Measurements from ENCODE around the gene TRIM7.

The TRIM7 gene

DNA sequence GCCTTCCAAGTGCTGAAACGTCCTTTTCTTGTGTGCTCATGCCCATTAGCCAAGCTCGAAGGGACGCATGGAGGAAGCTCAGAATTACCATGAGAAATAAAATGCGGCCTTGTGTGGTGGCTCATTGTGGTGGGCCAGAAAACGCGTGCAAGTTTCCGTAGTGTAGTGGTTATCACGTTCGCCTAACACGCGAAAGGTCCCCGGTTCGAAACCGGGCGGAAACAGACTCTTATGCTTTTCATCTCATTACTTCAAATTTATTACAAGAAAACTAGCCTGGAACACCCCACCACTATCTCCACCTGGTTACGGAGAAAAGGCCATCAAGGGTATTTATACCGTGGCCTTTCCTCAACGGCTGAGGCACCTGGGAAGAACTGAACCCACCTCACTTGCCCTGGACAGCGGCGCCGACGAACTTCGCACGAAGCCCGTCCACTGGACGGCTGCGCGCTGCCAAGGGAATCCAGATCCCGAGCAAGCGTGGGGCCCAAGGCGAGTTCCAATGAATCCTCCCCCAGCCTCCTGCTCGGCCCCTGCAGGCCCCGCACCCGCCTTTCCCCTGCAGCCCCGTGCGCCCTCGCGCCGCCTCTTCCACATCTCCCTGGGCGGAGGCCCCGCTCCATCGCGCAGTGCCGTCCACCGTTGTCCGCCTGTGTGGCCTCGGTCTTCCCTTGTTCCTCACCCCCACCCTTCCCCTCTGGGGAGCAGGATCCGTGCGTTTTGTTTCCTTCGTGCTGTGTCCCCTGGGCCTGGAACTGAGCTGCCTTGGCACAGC is 35.3 kb downstream of the TRIM7 start:
- DNase-seq: peak; percentile 91

DNA sequence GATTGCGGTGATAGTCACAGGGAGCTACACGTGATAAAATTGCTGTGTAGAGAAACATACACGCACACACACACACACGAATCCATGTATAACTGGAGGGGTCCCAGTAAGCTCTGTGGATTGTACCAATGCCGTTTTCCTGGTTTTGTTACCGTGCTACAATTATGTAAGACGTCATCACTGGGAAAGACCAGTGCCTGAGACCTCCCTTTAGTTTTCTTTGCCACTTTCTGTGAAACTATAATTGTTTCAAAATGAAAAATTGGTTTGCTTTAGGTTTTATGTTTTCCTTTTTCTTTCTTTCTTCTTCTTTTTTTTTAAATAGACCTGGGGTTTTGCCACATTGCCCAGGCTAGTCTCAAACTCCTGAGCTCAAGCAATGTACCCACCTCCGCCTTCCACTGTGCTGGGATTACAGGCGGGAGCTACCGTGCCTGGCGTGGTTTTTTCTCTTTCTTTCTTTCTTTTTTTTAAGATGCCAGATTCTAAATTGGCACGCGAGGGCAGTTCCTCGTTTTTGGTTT is 36.3 kb downstream of the TRIM7 start:
- DNase-seq: no peak

DNA sequence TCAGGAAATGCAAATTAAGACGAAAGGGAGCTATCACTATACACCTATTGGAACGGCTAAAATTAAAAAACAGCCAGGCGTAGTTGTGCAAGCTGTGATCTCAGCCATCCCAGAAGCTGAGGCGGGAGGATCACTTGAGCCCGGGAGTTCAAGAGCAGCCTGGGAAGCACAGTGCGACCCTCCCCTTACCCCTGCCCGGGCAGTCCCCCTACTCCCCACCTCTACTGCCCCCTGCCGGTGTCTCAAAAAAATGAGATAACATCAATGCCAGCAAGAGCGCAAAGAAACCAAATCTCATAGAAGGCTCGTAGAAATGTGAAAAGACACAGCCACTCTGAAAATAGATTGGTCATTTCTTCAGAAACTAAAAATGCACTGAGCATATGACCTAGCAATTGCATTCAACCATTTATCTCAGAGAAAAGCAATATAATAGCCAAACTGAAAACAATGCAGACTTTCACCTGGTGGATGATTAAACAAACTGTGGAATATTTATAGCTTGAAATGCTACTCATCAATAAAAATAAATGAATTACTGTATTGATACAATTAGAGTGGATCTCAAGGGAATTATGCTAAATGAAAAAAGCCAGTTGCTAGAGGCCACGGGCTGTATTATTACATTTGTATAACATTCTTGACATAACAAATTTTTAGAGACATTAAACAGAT is 37.0 kb downstream of the TRIM7 start:
- no peak for DNase-seq

DNA sequence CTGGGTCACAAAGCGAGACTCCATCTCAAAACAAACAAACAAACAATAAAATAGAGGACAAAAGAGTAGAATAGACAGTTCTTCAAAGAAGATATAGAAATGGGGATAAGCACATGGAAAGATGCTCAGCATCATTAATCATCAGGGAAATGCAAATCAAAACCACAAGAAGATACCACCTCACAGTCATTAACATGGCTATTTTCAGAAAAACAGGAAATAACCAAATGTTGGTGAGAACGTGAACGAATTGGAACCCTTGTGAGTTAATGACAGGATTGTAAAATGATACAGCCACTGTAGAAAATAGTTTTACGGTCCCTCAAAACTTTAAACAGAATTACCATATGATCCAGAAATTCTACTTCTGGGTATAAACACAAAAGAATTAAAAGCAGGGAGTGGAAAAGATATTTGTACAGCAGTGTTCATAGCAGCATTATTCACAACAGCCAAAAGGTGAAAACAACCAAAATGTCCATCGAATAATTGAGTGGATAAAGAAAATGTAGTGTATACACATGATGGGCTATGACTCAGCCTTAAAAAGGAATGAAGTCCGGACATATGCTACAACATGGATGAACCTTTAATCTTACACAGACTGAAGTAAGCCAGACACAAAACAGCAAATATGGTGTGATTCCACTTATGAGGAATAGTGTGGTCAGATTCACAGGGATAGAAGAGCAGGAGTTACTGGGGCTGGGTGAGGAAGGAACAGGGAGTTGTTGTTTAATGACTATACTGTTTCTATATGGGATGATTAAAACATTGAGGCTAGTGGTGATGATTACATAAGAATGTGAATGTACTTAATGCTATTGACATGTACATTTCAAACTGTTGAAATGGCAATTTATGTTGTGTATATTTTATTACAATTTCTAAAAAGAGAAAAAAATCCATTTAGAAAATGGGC is 37.9 kb downstream of the TRIM7 start:
- DNase-seq: no peak

DNA sequence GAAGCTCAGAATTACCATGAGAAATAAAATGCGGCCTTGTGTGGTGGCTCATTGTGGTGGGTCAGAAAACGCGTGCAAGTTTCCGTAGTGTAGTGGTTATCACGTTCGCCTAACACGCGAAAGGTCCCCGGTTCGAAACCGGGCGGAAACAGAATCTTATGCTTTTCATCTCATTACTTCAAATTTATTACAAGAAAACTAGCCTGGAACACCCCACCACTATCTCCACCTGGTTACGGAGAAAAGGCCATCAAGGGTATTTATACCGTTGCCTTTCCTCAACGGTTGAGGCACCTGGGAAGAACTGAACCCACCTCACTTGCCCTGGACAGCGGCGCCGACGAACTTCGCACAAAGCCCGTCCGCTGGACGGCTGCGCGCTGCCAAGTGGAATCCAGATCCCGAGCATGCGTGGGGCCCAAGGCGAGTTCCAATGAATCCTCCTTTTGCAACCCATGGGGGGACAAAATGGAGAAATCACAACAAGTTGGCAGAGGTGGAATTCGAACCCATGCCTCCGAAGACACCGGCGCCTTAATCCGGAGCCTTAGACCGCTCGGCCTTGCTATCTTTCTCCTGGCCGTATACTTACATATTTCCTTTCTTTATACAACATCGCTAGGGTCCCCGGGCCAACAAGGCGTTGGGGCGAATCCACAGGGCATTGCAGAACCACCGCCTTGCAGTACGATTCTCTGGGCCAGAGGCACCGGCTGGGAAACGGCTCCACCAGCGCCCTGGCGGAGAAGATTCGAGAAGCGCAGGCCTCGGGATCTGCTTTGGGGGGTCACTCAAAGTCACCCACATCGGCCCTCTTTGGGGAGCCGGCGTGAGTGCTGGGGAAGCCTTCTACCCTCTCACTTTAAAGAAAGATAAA is 40.7 kb downstream of the TRIM7 start:
- peak; percentile 62 for DNase-seq

DNA sequence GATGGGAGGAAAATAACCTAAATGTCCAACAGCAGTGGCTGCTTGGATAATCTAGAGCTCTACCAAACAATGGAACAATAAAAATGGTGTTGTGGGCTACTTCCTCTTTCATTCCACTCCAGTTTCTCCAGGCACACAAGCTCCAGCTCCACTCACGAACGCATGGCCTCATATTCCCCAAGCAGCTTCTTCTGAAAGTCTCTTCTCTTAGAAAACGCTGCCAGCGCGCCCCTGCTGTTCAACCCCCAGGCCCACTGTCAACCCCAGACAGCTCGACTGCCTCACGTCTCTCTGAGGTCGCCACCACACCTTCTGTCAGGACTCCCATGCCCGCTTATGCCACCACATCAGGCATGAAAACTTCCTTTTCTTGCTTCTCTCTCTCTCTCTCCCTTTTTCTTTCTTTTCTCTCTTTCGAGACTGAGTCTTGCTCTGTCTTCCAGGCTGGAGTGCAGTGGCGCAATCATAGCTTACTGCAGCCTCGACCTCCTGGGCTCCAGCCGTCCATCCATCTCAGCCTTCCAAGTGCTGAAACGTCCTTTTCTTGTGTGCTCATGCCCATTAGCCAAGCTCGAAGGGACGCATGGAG is 41.4 kb downstream of the TRIM7 start:
- DNase-seq: no peak

DNA sequence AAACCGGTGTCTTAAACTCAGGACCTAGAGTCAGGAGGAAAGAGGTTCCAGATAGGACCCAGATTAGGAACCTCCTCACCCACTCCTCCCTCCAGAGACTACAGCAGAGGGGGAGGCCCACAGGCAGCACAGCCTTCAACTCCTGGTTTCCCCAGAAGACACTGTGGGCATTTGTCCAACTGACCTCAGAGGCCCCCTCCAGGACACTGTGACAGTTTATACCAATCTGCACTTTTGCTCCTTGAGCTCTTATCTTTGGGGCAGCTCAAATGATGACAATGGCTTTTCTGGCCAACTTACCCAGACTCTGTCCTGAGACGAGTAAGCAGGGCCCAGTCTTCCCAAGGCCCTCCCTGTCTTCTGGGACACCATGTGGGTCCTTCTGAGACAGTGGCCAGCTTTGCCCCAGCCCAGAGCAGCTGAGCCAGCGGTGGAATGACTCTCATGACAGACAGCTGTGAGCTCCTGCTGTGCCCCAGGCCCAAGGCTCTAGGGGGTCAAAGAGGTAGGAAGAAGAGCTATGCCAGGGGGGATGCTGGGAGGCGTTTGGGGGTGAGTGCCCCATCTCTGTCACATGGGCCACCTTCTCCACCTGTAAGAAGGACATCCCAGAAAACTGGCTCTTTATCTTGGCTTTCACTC is 43.3 kb downstream of the TRIM7 start:
- no peak for DNase-seq

DNA sequence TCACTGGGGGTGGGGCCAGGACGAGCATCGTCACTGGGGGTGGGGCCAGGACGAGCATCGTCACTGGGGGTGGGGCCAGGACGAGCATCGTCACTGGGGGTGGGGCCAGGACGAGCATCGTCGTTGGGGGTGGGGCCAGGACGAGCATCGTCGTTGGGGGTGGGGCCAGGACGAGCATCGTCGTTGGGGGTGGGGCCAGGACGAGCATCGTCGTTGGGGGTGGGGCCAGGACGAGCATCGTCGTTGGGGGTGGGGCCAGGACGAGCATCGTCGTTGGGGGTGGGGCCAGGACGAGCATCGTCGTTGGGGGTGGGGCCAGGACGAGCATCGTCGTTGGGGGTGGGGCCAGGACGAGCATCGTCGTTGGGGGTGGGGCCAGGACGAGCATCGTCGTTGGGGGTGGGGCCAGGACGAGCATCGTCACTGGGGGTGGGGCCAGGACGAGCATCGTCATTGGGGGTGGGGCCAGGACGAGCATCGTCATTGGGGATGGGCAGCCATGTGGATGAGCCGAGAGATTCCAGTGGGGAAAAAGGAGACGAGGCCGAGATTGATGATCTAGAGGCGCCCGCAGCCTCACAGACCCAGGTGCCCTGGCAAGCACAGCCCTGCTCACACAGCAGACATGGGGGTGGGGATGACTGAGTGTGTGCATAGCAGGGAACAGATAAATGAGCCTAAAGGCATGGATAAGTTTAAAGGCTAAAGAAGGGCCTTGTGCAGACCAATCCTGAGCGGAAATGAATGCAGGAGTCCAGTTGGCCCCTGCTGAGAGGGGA is 44.1 kb downstream of the TRIM7 start:
- DNase-seq: peak; percentile 52

DNA sequence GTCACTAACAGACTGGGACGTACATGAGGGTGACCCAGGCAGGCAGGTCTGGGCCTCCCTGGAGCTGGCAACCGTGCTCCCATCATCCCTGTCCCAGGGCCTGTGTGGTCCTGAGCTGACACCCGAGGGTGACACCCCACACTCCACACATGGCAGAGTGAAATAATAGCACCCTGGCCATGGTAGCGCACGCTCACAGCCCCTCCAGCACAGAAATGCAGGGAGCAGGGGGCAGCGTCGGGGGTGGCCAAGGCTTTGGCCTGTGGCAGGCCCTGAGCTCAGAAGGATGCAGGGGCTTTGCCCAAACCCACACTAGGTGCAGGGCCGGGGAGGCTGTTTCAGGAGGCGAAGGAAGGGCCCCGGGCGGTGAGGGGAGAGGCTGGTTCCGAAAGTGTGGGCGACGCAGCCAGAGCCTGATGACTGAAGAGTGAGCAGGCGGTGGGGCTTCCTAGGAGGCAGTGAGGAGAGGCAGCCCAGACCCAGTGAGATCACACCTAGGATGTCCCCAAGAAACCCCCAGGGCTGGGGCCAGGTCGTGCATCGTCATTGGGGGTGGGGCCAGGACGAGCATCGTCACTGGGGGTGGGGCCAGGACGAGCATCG is 44.7 kb downstream of the TRIM7 start:
- peak; percentile 91 for DNase-seq

DNA sequence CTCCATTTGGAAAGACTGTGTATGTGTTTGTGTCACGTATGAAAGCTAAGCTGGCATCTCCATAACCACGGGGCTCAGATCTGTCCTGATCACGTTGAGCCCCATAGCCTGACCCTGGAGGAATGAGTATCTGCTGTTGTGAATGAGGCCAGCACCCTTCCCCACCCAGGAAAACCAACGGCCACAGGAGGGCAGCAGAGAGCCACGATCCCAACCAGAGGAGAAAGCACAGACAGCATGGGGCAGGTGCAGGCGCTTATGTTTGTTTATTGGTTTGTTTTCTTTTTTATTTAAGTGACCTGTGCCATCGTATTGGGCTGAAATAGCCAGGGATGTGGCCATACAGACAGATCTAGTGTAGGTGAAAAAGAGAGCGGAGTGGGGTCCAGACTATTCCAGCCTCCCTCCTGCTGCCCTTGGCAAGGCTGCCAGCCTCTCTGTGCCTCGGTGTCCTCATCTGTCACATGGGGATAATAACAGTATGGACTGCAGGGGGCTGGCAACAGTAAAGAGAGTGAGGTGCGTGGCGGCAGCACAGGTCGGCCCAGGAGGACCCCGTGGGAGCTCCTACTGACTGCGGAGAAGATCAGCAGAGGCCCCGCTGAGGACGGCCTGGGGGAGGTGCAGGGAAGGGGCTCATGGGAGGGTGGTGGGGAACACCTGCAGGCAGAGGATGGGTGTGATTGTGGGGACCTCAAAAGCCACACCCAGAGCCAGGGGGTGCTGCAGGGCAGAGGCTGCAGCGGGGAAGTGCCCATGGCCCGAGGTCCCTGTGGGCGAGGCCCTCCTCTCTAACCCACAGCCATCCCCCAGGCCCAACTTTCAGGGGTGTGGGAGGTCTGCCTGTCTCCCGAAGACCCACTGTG is 45.5 kb downstream of the TRIM7 start:
- peak; percentile 89 for DNase-seq

DNA sequence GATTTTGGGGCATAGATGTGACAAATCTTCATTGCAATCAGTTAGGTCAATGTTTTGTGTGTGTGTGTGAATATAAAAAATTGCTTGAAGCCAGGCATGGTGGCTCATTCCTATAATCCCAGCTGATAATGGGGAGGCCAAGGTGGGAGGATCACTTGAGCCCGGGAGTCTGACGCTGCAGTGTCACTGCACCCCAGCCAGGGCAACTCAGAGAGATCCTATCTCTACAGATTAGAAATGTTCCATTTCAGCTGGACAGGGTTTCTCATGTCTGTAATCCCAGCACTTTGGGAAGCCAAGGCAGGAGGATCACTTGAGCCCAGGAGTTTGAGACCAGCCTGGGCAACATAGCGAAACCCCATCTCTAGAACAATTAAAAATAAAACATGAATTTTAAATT is 46.1 kb downstream of the TRIM7 start:
- no peak for DNase-seq

DNA sequence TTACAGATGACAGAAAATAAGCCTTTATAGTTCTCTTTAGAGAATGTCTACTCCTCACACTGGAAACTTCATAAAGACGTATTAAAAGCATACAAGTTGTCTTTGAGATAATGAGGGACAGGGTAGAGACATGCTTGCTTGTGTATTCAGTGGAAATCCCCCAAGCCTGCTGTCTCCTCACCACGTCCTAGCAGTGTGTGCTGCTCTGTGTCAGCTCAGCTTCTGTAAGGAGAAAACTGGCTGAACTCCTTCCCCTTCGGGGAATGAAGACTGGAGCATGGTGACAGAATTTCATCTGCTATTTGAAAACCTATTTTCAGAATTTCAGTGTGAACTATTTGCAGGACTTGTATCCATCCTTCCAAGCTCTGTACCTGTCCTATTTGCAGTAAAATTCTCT is 48.2 kb downstream of the TRIM7 start:
- no peak for DNase-seq

DNA sequence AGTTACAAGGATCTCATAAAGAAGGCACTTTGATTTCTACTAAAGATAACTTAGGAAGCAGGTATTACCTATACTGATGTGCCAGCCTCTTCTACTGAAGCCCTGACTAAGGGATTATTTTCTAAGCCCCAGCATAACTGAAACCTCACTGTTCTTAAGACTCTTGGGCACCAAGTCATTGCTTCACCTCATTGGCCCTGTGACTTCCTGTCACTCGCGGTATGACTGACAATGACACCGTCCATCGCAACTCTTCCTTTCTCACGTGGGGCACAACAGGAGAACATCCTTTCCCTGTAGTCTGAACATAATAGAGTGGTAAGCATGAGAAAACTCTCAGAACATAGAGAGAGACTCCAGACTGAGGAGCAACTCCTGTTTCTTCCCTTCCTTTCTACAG is 51.2 kb downstream of the TRIM7 start:
- peak; percentile 51 for DNase-seq

DNA sequence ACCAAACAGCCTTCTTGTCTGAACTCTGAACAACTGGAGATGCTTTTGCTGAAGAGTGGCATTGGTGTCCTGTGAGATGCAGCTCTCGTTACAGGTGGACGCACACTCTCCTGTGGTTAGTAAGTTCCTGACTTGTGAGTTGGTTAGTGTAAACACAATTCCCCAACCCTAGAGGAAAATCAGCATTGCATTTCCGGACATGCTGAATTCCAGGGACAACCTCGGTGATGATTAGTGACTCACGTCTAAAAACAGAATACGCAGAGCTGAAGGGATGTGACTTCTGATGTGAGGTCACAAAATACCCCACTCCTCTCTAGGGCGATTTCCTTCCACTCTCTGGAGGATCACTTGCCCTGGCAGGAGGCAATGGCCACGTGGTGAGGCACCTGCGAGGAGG is 52.6 kb downstream of the TRIM7 start:
- DNase-seq: no peak

DNA sequence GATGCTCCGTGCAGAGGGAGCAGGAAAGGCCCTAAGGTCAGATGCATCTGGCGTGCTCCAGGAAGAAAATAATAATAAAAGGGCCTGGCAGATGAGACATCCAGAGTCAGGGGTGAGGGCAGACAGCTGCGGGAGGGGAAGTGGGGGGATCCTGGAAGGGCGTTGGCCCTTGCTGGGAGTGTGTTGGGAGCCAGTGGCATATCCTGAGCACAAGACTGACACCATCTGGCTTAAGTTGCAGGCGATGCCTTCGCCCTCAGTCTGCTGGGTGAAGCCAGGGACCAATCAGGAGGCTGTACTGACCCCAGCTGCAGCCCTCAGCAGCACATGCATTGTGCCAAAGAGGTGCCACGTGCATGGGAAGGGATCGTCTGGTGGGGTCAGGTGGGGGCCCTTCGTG is 53.9 kb downstream of the TRIM7 start:
- DNase-seq: no peak

DNA sequence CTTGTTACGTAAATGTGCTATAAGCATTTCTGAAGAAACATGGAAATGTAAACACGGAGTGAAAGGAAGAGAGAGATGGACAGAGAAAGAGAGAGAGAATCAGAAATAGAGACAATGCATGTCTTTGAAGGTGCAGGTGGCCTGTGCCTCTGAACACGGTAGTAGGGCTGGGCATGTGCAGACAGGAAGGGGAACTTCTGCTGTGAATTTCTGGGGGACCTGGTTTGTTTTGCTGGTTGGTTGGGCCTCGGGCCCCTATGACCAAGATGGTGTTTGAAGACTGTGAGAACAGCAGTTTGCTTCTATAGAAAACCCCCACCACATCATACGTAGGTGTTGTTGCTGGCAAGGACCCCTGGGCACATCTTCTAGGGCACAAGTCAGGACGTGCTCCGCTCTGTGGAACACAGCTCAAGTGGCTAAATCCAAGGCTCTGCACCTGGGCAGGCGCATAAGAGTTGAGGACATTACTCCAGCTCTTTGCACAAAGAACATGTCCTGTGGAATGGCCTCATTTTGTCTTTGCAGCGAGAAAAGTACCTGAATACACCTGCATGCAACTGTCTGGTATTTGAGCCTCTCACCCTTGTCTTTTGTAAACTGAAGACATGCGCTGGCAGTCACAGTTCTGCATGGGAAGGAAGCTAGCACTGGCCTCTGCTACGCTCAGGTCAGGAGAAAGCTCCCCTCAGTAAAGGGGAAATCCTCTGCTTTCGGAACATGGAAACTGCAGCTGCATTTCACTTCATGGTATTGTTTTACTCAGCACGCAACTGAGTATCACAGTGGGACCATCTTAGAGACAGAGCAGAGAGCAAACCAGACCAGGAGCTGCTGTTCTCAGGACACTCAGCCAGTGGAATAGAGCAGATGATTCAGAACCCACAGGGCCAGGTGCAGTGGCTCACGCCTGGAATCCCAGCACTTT is 54.9 kb downstream of the TRIM7 start:
- no peak for DNase-seq

DNA sequence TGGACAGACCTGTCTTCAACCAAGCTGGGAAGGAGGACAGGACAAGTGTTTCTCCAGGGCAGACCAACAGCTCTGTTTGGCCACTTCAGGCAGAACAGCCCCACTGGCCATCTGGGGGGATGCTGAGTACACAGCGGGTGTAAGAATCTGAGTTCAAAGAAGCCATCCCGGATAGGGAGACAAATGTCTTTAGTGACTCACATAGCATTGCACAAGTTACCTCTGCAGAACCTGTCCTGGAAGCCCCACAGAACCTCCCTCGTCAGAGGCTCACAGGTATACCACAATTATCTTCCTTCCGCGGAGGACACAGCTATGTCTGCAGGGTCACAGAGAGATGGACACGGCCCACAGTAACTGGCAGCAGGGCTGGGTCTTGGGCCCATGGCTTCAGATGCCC is 55.6 kb downstream of the TRIM7 start:
- no peak for DNase-seq

Measured in stimulated activated CD4-positive, alpha-beta T cell treated with anti-CD3 and anti-CD28 coated beads, Interleukin-1b, Interleukin-23, amount 100 ng/mL, for 48 hours (primary cell).